NCI-H524 treated with DMSO at 0.1 percent for 48 hours (cell line): ENCODE data around the gene CLPX.
"Not testable (repeated sequence)": the region's sequence is repeated elsewhere in the genome, so short reads cannot be mapped to it uniquely, and the experiment has no call there.

ENCODE experiments used
- DNase-seq: peaks from one replicate; lab custom pipeline; 2025; lab: John Stamatoyannopoulos, UW

CLPX gene

DNA sequence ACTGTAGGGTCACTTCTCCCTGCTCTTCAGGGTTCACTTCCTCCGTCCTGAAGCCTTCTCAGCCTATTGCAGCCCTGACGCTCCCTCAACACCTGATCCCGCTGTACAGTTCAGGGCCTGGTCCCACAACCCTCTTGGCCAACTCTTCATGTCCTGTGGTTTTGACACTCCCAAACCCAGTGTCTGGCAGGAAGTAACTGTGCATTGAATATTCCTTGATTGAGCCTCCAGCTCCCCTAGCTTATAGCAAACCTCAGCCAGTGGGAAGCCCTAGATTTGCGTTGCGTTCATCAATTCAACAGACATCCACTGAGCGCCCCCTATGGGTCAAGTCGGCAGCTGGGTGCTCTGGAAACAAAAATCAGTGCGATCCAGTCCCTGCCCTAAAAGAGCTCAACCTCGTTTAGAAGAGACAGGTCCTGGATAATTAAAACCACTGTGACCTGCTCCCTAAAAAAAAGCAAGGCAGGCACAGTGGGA is 83.7 kb downstream of the CLPX start:
- no peak for DNase-seq

DNA sequence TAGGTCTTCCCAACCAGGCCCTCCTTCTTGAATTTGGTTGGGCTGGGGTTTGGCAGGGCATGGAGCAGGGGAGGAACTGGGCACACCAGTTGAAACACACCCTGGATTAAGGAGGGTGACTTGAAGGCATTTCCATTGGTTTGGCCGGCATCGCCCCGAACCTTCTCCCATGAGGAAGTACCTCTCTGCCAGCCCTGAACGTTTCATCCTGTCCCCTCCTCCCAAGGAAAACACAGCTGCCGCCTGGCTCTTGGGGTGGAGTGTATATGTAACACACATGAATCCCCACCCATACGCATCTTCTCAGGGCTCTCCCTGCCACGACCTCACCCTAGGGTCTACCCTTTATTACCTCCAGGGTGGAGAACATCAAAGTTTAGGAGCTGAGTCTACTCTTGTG is 84.7 kb downstream of the CLPX start:
- DNase-seq, result no peak

GRCh38 chr15:65099801-65100200 is 85.3 kb downstream of the CLPX start:
- not testable (repeated sequence) for DNase-seq

DNA sequence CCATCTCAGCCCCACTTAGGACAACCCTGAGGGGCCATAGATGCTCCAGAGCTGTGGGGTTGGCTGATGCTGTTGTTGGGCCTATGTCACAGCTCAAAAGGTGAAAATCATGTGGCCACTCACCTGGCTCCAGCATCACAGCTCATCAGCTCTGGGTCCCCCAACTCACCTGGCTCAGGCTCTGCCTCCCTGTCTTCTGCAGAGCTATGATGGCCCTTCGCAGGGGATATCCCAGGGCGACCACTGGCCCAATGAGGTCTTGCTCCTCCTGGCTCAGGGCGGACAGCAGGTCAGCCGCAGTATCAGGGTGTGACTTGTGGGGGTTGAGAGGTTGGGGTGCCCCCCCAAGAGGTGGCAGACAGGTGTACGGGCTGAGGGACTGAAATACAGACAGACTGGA is 85.8 kb downstream of the CLPX start:
- no peak for DNase-seq
